GM18508 (cell line): Measurements from ENCODE around the gene BCL6B.
A peak's percentile ranks its signal among the peaks of the same experiment; 100 is the strongest.
"Not testable (repeated sequence)": the region's sequence is repeated elsewhere in the genome, so short reads cannot be mapped to it uniquely, and the experiment has no call there.

Experiments used
- ATAC-seq: cut with Tn5 transposase; IDR thresholded peaks from one replicate; pipeline ENCODE4 v1.9.1; 2021; ENCODE audit warnings: moderate number of reproducible peaks; ENCODE audit not compliant: insufficient read depth, unreplicated experiment

The BCL6B gene

DNA sequence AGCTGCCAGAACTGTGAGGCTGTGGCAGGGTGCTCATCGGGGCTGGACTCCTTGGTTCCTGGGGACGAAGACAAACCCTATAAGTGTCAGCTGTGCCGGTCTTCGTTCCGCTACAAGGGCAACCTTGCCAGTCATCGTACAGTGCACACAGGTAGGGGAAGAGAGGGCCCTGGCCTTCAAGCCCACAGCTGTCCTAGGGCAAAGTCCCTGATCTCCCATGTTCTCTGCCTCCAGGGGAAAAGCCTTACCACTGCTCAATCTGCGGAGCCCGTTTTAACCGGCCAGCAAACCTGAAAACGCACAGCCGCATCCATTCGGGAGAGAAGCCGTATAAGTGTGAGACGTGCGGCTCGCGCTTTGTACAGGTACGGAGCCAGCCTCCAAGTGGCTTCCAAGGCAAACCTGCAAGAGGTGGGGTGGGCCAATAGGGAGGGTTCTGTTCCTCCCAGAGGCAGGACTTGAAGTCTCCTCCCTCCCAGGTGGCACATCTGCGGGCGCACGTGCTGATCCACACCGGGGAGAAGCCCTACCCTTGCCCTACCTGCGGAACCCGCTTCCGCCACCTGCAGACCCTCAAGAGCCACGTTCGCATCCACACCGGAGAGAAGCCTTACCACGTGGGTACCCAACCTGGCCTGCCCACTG lies 3.7 kb downstream of the BCL6B start:
- no peak for ATAC-seq

DNA sequence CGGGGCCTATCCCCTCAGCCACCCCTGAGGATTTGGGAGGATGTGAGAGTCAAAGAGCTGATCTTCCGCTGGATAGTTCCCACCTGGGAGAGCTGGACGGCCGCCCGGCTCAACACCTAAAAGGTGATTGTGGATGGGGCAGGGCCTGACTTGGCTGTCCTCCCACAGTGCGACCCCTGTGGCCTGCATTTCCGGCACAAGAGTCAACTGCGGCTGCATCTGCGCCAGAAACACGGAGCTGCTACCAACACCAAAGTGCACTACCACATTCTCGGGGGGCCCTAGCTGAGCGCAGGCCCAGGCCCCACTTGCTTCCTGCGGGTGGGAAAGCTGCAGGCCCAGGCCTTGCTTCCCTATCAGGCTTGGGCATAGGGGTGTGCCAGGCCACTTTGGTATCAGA lies 4.5 kb downstream of the BCL6B start:
- no peak for ATAC-seq

DNA sequence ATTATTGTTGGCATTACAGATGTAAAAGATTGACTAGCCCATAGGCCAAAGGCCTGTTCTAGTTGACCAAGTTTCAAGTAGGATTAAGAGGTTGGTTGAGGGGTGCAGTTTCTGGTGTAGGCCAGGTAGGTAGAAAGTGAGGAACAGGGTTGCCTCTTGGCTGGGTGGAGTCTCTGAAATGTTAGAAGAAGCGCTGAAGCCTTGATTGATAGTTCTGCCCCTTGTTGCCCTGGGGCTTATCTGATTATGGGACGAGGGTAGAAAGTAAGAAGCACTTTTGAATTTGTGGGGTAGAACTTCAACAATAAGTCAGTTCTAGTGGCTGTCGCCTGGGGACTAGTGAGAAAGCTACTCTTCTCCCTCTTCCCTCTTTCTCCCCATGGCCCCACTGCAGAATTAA lies 6.2 kb downstream of the BCL6B start:
- ATAC-seq: no peak

DNA sequence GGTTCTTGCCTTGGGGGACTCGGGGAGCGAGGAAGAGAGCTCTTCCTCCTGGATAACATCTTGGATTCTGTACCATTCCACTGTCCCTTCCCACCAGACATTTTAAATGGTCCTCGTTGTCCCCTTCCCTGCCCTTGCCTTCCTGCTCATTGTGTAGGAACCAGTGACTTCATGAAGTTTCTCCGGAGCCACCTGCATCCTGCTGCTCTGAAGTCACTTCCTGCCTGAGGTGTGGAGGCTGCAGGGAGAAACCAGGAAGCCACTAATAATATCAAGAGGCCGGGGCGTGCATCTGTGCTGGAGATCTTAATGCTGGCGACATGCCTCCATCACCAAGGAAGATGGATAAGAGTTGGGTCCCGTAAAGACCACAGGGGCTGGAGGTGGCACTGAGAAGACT lies 6.8 kb downstream of the BCL6B start:
- ATAC-seq: no peak

DNA sequence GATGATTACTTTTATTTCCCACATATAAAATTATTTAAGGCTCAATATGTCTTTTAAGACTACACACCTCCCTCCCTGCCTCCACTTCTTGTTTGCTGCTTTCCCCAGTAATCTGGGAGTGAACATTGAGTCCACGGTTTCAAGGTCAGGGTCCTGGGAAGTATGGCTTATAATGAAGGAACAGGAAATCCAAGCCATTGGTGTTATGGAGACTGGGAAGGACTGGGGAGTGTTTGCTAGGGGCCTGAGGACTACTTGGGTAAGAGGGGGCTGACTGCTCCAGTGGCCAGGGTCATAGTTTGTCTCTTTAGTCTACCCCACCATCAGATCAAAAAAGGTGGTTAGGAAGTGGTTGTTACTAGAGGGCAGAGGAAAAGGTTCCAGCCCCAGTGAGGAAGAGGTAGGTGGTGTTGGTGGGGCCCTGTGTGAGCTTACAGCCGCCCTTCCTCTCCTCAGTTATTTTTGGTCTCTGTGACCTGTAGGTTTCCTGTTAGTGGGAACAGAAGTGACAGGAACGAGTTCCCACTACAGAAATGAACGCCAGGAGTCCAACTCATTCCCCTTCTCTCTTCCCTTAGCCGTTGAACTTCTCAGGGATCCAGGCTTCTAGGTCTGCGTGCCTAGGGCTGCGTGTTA lies 12.2 kb downstream of the BCL6B start:
- ATAC-seq: no peak

DNA sequence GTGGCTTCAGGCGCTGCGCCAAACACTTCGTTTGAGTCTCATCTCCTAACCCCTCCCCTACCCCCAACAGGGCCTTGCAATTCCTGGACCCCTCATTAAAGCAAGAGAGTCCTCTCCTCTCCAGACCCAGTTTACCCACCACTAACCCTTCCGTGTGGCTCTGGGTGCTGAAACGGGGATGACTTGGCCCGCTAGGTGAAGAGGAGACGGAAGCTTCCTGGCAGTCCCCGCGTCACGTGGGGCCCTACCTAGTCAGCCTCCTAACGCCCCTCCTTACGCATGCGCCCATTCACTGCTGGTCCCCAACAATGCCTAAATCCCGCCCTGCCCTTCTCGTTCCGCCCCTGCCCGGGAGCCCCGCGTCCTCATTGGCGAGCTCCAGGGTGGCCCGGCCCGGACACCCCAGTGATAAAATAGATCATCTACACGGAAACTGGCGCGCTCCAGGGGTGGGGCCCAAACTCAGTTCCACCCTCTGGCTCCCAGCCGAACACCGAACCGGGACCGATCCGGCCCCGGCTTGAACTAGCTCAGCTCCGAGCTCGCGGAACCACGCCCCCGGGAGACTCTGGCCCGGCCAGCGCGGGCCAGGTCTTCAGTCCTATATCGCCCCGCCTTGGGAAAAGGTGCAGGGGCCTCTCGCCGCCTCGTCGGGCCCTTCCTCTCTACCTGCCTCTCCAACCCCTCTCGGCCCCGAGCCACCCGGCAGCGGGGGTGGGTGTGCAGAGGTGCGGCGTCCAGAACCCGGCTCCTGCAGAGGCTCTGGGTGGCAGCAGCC lies 12.9 kb downstream of the BCL6B start, which contains the start of gene SLC16A13:
Gene SLC16A13 (plus strand): TSS at position 425 of the 778 bp plus-strand sequence. CDS start 368 bp downstream, outside the sequence.
- peak; percentile 46 for ATAC-seq

DNA sequence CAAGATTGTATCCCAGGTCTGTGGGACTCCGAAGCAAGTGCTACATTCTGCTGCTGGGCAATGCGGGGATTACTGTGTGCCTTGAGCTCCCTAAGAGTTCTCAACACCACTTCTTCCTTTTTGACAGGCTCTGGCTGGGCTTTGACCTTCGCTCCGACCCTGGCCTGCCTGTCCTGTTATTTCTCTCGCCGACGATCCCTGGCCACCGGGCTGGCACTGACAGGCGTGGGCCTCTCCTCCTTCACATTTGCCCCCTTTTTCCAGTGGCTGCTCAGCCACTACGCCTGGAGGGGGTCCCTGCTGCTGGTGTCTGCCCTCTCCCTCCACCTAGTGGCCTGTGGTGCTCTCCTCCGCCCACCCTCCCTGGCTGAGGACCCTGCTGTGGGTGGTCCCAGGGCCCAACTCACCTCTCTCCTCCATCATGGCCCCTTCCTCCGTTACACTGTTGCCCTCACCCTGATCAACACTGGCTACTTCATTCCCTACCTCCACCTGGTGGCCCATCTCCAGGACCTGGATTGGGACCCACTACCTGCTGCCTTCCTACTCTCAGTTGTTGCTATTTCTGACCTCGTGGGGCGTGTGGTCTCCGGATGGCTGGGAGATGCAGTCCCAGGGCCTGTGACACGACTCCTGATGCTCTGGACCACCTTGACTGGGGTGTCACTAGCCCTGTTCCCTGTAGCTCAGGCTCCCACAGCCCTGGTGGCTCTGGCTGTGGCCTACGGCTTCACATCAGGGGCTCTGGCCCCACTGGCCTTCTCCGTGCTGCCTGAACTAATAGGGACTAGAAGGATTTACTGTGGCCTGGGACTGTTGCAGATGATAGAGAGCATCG lies 15.4 kb downstream of the BCL6B start:
- ATAC-seq: no peak

DNA sequence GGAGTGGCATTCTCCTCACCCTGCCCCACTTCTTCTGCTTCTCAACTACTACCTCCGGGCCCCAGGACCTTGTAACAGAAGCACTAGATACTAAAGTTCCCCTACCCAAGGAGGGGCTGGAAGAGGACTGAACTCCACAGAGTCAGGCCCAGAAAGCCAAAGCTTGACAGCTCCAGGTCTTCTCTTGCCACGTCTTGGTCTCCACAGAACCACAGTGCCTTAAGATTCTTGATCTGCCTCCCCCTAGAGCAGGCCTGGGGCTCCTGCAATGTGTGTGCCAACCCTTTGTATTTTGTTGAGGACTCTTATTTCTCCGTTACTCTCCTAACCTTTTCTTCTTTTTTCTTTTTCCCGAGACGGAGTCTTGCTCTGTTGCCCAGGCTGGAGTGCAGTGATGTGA lies 17.0 kb downstream of the BCL6B start:
- ATAC-seq: no peak

DNA sequence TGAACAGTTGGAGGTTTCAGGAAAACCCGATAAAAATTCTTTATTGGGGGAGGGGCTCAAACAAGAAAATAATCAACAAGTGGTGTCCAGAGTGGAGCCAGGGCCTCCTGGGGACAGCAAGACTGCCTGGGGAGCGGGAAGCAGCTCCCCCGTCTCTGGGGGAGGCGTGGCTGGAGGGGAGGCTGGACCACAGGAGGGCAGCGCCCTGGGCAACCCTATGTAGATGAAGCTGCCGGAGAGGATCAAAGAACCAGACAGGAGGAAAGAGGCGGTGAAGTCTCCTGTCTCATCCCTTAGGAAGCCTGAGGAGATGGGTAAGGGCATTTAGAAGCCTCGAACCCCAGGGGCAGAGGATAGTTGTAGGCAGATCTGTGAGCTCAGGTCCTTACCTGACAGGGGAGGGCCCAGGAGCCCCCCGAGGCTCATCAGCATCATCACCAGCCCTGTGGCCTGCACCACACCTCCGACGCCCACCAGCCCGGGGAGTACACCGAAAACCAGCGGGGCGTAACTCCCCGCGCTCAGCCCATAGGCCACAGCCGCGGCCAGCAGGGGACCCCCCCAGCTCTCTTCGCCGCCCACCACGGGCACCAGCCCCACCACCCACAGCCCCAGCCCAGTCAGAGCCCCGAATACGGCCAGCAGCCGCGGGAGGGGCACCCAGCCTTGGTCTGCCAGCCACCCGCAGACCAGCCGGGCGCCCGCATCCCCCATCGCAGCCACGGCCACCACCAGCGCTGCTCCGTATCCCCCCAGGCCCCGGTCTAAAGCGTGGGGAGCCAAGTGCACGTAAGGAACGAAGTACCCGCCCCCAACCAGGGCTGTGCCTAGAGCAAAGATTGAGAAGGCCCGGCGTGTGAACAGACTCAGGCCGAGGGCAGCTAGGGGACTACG lies 19.0 kb downstream of the BCL6B start:
- no peak for ATAC-seq

DNA sequence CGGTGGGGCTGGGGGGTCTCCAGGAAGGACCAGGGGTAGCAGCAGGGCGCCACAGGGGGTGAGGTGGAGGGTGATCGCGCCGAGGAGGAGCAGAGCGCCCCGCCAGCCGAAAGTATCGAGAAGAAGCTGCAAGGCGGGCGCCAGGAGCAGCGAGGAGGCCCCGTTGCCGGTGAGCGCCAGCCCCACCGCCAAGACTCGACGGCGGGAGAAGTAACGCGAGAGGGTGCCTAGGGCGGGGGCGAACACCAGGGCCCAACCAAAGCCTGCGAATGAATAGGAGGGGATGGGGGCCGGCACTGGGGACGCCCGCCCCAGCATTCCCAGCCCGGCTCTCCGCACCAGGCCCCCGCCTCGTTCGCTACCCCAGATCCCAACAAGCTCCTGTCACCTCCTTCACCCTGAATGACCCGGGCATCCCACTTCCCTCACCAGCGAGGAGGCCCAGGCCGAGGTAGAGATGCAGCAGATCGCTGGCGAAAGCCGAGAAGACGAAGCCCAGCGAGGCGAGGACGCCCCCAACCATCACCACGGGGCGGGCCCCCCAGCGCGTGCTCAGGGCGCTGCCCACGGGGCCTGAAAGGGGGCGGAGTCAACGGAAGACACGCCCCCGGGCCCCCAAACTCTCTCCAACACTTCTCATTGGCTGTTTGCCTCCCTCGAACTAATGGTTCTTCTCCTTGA lies 19.8 kb downstream of the BCL6B start:
- no peak for ATAC-seq

DNA sequence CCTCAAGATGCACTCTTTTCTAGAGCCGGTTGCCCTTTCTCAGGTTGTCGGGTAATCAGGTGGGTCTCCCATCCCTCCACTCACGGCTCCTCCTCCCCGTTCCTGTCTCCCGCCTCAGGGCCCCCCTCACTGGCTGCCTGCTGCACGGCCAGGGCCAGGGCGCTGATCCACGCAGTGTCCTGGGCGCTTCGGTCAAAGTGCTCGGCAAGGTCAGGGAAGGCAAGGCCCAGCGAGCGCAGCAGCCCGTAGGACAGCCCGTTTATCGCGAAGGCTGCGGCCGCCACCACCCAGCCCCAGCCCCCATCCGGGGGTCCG lies 20.3 kb downstream of the BCL6B start:
- ATAC-seq: no peak

DNA sequence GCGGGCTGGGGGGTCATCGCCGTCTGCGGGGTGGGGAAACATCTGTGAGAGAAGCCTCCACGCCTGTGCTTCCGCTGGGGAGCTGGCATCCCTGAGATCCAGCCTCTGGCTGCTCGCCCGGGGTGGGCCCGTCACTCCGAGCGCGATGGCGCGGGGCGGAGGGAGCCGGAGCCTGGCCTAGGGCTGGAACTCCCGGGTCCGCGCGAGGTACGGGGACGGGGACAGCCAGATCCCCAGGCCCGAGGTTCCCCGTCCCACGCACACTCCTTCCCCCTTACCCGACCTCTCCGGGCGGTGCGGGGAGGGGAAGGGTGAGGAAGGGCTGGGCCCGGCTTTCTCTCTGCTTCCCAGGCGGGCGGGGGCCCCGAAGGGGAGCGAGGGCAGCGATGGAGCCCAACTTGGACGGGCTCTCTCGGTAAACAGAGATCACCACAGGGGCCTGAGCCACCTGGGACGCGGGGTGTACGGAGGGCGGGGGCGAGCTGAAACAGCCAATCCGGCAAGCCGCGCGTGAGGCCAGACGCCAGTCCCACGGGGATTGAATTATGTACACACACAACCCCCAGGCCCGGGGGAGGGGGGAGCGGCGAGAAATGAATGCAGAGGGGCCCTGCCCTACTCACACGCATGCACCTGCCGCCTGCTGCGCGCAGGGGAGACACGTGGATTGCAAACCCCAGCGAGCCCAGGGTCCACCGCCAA lies 20.8 kb downstream of the BCL6B start, which contains the start of gene SLC16A11:
Gene SLC16A11 (minus strand): TSS at position 596 of the 702 bp plus-strand sequence. CDS start 579 bp downstream, at position 17.
- no peak for ATAC-seq

DNA sequence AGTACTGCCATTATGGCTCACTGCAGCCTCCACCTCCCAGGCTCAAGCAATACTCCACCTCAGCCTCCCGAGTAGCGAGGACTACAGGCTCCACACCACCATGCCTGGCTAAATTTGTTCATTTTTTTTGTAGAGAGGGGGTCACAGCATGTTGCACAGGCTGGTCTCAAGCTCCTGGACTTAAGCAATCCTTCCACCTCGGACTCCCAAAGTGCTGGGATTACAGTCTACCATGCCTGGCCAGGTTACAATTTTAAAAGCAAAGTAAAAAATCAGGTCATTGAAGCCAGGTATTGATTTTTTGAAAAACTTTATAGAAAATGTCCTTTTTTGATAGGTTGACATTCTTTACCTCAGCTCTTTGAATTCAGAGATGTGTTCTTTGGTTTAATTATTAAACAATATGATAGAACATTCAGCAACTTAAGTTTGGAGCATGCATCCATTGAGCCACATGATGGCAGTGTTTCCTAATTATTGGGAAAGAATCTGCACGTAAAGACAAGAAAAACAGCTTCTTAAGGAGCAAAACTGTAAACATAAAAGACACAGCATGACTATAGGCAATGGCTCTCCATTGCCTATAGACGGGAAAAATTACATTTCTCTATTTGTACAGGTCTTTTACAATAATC lies 22.8 kb downstream of the BCL6B start:
- ATAC-seq: no peak

DNA sequence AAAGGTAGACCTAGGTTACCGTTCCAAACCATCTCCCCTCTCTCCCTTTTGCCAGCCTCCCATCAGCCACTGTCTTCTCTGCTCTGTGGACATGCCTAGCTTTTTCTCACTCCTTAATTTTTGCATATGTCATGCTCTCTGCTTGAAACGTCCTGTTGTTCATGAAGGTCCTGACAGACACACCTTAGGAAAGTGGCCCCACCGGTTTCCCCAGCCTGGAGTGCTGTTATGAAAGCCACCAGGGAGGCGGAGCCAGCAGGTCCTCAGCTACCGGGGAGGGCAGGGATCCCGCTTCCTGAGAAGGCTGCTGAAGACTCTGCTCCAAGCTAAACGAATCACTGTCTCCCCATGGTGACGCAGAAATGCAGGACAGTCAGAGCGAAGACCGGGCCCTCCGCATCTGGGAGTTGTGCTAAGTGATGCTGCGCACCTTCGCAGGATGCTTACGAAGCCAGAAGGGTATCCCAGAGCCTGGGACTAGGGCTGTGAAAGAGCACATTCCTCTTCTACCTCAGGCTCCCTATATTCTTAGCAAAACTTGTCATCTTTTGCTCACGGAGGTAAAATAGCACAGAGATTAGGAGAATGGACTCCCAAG lies 23.4 kb downstream of the BCL6B start:
- ATAC-seq: no peak

DNA sequence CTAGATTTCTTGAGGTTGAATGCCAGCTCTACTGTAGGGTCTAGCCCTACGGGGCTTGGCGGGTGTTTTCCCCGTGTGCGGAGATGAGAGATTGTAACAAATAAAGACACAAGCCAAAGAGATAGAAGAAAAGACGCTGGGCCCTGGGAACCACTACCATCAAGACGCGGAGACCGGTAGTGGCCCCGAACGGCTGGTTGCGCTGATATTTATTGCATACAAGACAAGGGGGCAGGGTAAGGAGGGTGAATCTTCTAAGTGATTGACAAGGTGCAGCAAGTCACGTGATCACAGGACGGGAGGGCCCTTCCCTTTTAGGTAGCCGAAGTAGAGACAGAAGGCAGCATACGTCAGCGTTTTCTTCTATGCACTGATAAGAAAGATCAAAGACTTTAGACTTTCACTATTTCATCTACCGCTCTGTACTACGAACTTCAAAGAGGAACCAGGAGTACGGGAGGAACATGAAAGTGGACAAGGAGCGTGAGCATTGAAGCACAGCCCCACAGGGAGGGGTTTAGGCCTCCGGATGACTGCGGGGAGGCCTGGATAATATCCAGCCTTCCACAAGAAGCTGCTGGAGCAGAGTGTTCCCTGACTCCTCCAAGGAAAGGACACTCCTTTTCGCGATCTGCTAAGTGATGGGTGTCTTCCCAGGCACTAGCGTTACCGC lies 24.0 kb downstream of the BCL6B start:
- ATAC-seq: not testable (repeated sequence)

DNA sequence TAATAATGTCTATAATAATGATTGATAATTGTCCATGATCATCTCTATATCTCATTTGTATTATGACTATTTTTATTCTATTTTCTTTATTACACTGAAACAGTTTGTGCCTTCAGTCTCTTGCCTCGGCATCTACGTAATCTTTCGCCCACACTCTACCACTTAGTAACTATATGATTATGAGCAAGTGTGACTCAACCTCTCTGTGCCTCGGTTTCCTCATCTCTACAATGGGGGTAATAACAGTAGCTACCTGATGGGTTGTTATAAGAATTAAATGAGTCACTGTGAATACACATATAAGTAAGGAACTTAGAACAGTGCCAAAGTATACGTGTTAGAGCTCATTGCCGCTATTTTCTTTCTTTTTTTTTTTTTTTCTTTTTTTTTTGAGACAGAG lies 24.7 kb downstream of the BCL6B start:
- no peak for ATAC-seq

DNA sequence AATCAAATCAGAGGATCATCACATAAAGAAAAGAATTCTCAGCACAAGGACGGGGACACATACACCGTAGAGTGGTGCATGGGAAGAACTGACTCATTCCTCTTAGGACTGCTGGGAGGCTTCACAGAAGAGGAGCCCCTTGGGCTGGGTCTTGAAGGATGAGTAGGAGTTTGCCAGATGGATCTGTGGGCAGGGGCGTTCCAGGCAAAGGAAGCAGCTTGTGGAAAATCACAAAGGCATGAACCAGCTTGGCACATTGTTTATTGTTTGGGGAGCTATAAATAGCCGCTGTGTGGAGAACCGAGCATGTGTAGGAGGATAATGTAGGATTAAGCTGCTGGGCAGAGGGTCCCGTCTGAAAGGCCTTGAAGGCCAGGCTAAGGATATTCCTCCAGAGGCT lies 26.1 kb downstream of the BCL6B start:
- ATAC-seq: no peak
